NCI-H1694 (cell line): ENCODE results near the gene SHC2.
"Not testable (repeated sequence)": the region's sequence is repeated elsewhere in the genome, so short reads cannot be mapped to it uniquely, and the experiment has no call there.

ENCODE experiments used
- DNase-seq: peaks from one replicate; lab custom pipeline; 2025; lab: John Stamatoyannopoulos, UW

Gene SHC2

GRCh38 chr19:406971-407510 lies 53.8 kb downstream of the SHC2 start:
- no peak for DNase-seq

GRCh38 chr19:406135-406781 lies 54.6 kb downstream of the SHC2 start:
- no peak for DNase-seq

GRCh38 chr19:405121-405965 lies 55.5 kb downstream of the SHC2 start:
- DNase-seq, result no peak

- no peak for DNase-seq
Observed at GRCh38 chr19:403221-404027, 57.4 kb downstream of the SHC2 start.

- no peak for DNase-seq
Observed at GRCh38 chr19:402786-403185, 58.0 kb downstream of the SHC2 start.

- DNase-seq, result no peak
Observed at GRCh38 chr19:401866-402511, 58.8 kb downstream of the SHC2 start.

- DNase-seq, result no peak
Observed at GRCh38 chr19:400976-401865, 59.6 kb downstream of the SHC2 start.

- DNase-seq, result no peak
Observed at GRCh38 chr19:399370-399769, 61.5 kb downstream of the SHC2 start.

- no peak for DNase-seq
Observed at GRCh38 chr19:398719-399118, 62.1 kb downstream of the SHC2 start.

GRCh38 chr19:397941-398706 lies 62.7 kb downstream of the SHC2 start:
- no peak for DNase-seq

GRCh38 chr19:397321-397720 lies 63.5 kb downstream of the SHC2 start:
- DNase-seq, result no peak

GRCh38 chr19:395467-395866 lies 65.4 kb downstream of the SHC2 start:
- no peak for DNase-seq

GRCh38 chr19:394857-395256 lies 66.0 kb downstream of the SHC2 start:
- DNase-seq, result not testable (repeated sequence)

GRCh38 chr19:393560-393959 lies 67.3 kb downstream of the SHC2 start:
- DNase-seq, result not testable (repeated sequence)

GRCh38 chr19:392375-392970 lies 68.4 kb downstream of the SHC2 start:
- no peak for DNase-seq

GRCh38 chr19:391726-392374 lies 69.0 kb downstream of the SHC2 start:
- DNase-seq, result no peak

GRCh38 chr19:391207-391557 lies 69.7 kb downstream of the SHC2 start:
- no peak for DNase-seq

- DNase-seq, result no peak
Observed at GRCh38 chr19:390386-391206, 70.2 kb downstream of the SHC2 start.
